Epithelial cell of proximal tubule (primary cell): Measurements from ENCODE around the gene OPN3. TPM values are rescaled to one million over a fixed set of nuclear protein-coding genes. Genes with fewer than 3 reads are reported as not detected.

Source experiments
- DNase-seq: peaks from one replicate; pipeline ENCODE4 v3.0.0-alpha.2; 2011; ENCODE audit warnings: low read depth
- H3K4me3 ChIP-seq: 2 replicates; pipeline ENCODE4 v1.5.1; 2011; ENCODE audit warnings: low read depth, mild to moderate bottlenecking, low read length
- CTCF ChIP-seq: conservative IDR thresholded peaks from 2 replicates; pipeline ENCODE4 v1.5.1; 2012; ENCODE audit warnings: low read depth, mild to moderate bottlenecking, low read length
- total RNA-seq: library from RNA; depleted of rRNA; stranded (reverse); fragments of >200 nt; gene quantifications from 2 replicates; pipeline ENCODE4 v1.2.3, GENCODE V29; 2015

OPN3 gene
- total RNA-seq, 1 donor from 2014 or later = 66.2 TPM

- no peak for DNase-seq
- no peak for TF ChIP-seq CTCF
Observed at GRCh38 chr1:241658081-241658793, 18.1 kb upstream of the OPN3 start.

GRCh38 chr1:241654641-241655040 is 14.5 kb upstream of the OPN3 start:
- no peak for DNase-seq
- TF ChIP-seq CTCF = no peak
- H3K4me3 ChIP-seq = no peak overlapping the region

More at GRCh38 chr1:241658081-241658793, 18.1 kb upstream of the OPN3 start:
- no peak overlapping the region for H3K4me3 ChIP-seq

- no peak for TF ChIP-seq CTCF
- H3K4me3 ChIP-seq = no peak overlapping the region
- DNase-seq = no peak
Observed at GRCh38 chr1:241654019-241654418, 13.8 kb upstream of the OPN3 start.

- no peak for DNase-seq
- H3K4me3 ChIP-seq = no peak within 1 kb of the TSS
- no peak for TF ChIP-seq CTCF
Observed at GRCh38 chr1:241652012-241652411, 11.8 kb upstream of the OPN3 start, which contains the start of gene WDR64. WDR64 (plus strand) TSS chr1:241652281; CDS start chr1:241652485, 204 bp downstream.

GRCh38 chr1:241648159-241648558 is 8.0 kb upstream of the OPN3 start:
- no peak for TF ChIP-seq CTCF
- no peak overlapping the region for H3K4me3 ChIP-seq
- no peak for DNase-seq

- no peak for DNase-seq
- H3K4me3 ChIP-seq = no peak overlapping the region
- no peak for TF ChIP-seq CTCF
Observed at GRCh38 chr1:241647658-241648057, 7.5 kb upstream of the OPN3 start.

- no peak for TF ChIP-seq CTCF
- DNase-seq = no peak
- no peak overlapping the region for H3K4me3 ChIP-seq
Observed at GRCh38 chr1:241646201-241646600, 6.0 kb upstream of the OPN3 start.
